GDM1 (cell line): ENCODE data around the gene PARD6B.
"Not testable (repeated sequence)": the region's sequence is repeated elsewhere in the genome, so short reads cannot be mapped to it uniquely, and the experiment has no call there.

Experiments used
- DNase-seq: peaks from one replicate; lab custom pipeline; 2025; lab: John Stamatoyannopoulos, UW

The PARD6B gene

DNA sequence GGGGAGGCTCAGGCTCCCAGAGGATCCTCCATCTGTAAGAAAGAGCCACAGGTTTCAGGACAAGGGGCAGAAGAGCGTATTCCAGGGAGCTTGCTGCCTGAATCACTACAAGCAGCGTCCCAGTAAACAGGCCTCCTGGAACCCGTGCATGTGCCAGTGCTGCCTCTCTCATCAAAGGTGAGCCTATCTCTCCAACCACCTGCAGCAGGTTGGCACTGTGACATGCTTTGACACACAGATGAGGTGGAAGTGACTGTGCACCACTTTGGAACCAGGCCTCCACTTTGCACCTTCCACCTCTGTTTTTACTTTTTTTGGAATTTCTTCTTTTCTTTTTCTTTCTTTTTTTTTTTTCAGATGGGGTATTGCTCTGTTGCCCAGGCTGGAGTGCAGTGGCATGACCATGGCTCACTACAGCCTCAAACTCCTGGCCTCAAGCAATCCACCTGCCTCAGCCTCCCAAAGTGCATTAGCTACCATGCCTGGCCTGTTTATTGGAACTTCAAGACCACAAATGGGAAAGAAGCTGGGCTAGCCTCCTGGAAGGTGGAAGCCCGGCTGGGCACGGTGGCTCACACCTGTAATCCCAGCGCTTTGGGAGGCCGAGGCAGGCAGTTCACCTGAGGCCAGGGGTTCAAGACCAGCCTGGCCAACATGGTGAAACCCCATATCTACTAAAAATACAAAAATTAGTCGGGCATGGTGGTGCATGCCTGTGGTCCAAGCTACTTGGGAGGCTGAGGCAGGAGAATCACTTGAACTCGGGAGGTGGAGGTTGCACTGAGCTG lies 27.5 kb upstream of the PARD6B start:
- not testable (repeated sequence) for DNase-seq

DNA sequence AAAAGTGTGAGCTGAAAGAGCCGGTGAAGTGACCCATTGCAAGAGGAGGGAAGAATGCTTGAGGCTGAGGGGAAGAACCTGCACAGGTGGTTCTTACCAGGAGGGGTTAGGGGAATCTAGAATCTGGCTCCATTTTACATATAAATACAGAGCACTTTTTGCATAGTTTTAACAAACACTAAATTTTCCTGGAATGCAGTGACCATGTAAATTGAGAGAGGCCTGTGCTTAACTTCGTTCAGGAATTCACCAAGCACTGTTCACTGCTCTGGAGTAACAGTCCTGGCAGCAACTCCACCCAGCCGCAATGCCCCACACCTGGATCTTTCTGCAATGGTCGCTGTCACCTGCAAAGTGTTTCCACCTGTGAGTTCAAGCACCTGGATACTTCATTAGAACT lies 26.9 kb upstream of the PARD6B start:
- DNase-seq: no peak

DNA sequence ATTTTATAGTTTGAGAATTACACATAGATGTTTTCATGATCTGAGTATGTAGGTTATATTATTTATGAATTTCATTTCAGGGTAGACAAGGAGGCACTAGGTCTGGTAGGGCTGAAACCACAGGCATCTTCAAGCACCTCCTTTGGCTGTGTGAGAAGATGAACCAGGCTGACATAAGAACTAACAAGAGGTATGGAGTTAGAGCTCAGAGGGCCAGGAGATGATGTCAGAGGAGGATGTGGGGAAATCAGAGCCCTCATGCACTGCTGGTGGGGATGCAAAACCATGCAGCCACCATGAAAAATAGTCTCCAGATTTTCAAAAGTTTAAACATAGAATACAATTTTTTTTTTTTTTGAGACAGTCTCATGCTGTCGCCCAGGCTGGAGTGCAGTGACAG lies 26.4 kb upstream of the PARD6B start:
- DNase-seq: no peak

DNA sequence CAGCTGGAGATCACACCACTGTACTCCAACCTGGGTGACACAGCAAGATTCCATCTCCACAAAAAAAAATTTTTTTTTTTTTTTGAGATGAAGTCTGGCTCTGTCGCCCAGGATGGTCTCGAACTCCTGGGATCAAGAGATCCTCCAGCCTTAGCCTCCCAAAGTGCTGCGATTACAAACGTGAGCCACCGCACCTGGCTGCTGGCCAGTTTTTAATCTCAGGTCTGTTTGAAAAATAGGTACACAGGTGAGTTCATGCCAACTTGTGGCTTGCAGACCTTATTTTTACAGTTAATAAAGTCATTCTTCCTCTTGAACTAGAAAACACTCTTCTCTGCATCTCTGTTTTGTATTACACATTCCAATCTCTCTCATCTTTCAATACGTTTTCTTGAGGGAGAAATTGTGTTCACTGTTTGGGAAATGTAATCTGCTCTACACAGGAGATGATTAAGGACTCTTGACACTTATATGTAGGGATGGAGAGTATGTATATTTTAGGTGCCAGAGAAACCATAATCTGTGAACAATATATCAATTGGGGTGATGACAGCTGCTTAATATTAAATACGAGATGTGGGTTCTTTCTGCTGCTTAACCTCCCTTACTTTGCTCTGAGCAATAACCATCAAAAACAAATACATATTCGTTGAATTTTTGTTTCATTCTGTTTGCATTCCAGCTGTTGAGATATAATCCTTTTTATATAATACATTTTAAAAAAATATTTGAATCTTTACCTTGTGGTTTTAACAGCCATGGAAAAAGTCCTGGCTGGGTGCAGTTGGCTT lies 22.3 kb upstream of the PARD6B start:
- no peak for DNase-seq

DNA sequence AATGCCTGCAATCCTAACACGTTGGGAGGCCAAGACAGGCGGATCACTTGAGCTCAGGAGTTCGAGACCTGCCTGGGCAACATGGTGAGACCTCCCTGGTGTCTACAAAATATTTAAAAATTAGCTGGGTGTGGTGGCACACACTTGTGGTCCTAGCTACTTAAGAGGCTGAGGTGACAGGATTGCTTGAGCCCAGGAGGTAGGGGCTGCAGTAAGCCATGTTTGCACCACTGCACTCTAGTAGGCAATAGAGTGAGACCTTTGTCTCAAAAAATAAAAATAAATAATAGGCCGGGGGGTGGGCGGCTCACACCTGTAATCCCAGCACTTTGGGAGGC lies 21.8 kb upstream of the PARD6B start:
- no peak for DNase-seq

DNA sequence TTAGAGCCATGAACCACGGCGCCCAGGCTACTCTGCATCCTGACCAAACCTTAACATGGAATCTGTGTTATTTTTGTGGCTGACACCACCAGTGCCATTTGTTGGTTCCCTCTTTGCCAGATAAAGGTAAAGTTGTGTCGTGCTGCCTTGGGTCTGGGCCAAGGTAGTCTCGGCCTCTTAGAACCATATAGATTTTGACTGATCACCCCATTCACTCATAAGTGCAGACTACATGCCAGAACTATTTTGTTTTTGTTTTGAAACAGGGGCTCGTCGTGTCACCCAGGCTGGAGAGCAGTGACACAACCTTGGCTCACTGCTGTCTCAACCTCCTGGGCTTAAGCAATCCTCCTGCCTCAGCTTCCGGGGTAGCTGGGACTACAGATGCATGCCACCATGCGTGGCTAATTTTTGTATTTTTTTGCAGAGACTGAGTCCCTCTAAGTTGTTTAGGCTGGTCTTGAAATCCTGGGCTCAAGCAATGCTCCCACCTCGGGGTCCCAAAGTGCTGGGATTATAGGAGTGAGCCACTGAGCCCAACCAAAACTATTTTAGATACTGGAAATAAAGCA lies 20.8 kb upstream of the PARD6B start:
- no peak for DNase-seq

DNA sequence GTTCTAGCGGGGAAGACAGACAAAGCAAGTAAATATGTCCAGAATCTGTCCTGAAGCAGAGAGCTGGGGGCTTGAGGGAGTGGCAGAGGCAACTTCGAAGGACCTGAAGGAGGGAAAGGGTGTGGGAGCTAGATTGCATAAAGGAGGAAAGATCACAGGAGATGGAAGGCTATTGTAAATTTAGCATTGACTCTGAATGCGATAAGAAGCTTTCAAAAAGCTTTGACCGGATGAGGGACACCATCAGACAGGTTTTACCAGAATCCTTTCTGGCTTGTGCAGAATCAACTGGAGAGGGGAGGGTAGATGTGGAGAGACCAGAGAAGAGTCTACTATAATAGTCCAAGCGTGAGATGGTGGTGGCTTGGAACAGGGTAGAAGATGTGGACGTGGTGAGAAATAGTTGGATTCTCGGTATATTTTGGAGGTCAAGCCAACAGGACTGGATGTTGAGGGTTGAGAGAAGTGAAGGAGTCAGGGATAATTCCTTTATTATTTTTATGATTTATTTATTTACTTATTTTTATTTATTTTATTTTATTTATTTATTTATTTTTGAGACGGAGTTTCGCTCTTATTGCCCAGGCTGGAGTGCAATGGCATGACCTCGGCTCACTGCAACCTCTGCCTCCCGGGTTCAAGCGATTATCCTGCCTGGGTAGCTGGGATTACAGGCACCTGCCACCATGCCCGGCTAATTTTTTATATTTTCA lies 20.1 kb upstream of the PARD6B start:
- no peak for DNase-seq

DNA sequence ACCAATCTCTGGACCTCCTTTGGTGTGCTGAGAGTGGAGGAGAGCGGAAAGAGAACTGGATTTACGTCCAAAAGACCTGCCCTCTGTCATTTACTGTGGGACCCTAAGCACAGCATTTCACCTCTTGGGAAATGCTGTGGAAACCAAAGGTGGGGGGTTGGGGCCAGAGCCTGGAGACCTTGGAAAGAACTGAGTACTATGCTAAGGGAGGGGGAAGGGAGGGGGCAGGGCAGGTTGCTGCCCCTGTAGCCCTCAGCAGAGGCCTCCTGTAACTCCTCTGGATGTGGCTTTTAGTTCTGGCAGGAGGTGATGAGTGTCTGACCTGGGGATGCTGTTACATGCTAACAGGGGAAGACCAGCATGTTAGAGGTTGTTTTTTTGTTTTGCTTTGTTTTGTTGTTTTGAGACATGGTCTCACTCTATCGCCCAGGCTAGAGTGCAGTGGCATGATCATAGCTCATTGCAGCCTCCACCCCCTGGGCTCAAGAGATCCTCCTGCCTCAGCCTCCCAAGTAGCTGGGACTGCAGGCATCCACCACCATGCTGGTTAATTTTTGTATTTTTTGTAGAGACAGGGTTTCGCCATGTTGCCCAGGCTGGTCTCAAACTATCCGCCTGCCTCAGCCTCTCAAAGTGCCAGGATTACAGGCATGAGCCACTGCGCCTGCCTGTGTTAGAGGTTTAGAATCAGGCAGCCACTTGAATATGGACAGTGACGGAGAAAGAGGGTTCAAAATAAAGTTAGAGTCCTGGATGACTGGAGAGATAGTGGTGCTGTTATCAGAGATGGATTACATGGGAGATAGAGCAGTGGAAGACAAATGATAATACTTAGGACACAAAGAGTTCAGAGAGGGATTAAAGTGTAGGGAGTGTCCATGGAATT lies 18.4 kb upstream of the PARD6B start:
- no peak for DNase-seq

DNA sequence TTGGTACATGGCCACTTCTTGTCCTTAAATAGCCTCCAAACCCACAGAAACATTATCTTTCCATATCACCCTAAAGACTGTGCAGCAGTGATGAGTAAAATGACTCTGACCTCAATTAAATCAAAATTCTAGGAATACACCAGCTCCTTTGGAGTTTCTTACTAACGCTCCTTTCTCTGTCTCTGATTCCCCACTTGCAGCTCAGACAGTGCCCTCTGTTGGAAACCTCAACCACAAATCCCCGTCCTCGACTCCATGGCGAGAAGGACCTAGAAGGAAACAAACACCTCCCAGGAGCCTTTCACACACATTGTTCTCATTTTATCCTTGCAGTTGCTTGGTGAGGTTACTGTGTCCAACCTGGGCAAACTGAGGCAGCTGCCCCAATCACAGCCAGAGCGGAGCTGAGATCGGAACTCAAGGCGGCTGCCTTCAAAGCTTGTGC lies 17.7 kb upstream of the PARD6B start:
- no peak for DNase-seq

DNA sequence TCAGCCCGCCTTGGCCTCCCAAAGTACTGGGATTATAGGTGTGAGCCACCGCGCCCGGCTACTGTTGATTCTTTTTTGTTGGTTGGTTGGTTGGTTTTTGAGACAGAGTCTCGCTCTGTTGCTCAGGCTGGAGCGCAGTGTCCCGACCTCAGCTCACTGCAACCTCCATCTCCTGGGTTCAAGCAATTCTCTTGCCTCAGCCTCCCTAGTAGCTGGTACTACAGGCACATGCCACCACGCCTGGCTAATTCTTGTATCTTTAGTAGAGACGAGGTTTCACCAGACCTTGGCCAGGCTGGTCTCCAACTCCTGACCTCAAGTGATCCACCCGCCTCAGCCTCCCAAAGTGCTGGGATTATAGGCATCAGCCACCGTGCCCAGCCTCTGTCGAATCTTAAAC lies 17.0 kb upstream of the PARD6B start:
- DNase-seq: not testable (repeated sequence)

DNA sequence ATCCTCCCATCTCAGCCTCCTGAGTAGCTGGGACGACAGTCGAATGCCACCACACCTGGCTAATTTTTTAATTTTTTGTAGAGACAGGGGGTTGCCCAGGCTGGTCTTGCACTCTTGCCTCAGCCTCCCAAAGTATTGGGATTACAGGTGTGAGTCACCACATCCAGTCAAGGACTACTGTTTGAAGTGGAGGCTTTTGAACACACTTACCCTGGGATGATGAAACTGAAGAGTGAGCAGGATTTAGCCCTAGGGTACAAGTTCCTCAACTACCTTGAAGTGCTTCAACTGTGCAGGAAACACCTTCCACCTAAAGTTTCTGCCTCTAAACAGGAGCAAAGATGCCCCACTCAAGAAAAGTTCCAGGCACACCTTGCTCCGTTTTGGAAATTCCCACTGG lies 15.7 kb upstream of the PARD6B start:
- DNase-seq: no peak

DNA sequence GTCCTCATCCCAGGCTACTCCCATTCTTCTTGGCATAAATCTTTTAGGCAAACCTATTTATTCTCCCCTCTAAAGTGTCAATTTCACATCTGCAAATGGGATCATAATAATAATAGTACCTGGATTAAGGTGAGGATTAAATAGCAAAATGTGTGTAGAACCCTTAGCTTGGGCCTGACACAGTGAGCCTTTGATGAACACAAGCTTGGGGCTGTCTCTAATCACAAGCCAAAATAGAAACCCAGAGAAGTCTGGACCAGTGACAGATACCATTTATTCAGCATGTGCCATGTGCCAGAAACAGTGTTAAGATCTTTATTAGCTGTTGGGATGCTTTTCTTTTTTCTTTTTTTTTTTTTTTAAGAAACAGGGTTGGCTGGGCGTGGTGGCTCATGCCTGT lies 14.9 kb upstream of the PARD6B start:
- DNase-seq: no peak

DNA sequence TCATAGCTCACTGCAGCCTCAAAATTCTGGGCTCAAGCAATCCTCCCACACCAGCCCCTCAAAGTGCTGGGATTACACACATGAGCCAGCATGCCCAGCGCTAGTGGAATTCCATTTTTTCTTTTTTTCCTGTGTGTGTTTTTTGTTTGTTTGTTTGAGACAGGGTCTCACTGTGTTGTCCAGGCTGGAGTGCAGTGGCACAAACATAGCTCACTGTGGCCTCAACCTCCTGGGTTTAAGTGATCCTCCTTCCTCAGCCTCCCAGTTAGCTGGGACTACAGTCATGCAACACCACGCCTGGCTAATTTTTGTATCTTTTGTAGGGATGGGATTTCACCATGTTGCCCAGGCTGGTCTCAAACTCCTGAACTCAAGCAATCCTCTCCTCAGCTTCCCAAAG lies 14.1 kb upstream of the PARD6B start:
- no peak for DNase-seq

DNA sequence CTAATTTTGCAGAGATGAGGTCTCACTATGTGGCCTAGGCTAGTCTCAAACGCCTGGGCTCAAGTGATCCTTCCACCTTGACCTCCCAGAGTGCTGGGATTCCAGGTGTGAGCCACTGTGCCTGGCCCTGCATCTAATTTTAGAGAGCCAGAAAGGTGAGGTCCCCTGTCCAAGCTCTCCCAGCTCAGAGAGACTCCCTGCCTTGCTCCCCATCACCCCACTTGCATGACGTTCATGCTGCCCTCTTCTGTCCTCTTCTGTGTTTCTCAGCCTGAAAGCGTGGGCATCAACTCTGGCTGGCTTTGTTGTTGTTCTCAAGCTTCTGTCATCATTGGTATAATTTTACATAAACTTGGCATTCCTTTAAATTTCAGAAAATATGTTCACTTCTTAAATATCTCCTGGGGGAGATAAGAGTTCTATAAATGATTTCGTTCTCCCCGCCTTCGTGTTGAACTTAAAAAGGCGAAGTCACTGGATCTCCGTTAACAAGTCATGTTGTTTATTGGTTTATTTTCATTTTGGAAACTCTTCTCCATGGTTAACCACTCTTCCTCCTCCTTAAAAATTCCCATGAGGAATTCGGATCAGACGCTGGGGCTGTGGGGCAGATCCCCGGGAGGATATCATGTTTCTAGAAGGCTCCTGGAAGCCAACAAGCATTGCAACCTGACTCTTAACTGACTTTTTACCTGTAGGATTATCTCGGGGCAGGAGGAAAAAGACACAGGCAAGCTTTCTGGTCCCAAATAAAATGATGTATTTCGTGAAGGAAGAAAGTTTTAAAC lies 13.2 kb upstream of the PARD6B start:
- no peak for DNase-seq

DNA sequence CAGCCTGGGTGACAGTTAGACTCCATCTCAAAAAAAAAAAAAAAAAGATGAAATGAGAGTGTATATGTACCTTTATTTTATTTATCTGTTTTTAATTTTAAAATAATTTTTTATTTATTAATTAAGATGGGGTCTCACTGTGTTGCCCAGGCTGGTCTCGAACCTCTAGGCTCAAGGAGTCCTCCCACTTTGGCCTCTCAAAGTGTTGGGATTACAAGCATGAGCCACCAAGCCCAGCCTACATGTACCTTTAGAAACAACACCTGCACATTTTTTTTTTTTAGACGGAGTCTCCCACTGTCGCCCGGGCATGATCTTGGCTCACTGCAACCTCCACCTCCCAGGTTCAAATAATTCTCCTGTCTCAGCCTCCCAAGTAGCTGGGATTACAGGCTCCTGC lies 12.1 kb upstream of the PARD6B start:
- no peak for DNase-seq

DNA sequence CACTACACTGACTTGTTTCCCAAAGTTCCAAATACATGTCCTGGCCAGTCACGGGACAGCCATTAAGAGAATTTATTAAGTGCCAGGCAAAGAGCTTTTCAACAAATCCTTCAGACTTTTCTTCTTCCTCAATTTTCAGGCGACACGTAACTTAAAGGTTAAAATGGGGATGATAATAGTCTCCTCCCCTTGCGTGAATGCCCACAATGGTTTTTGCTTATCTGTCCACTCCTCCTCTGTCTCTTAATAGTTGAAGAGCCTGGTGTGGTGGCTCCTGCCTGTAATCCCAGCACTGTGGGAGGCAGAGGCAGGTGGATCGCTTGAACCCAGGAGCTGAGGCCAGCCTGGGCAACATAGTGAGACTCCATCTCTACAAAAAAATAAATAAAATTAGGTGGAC lies 11.4 kb upstream of the PARD6B start:
- DNase-seq: no peak

DNA sequence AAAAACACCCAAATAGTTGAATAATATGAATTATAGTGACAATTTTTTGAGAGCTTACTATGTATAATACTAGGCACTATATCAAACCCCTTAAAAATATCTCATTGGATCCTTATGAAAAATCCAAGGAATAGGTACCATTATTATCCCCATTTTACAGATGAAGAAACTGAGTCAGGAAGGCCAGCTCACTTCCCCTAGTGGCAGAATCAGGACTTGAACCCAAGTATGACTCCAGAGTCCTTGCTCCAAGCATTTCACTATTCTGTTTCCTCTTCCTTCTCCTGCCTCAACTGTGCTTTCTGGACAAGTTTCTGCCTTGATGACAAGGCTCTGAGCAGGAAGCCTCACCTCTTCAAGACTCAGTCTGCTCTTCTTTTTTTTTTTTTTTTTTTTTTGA lies 10.8 kb upstream of the PARD6B start:
- no peak for DNase-seq

DNA sequence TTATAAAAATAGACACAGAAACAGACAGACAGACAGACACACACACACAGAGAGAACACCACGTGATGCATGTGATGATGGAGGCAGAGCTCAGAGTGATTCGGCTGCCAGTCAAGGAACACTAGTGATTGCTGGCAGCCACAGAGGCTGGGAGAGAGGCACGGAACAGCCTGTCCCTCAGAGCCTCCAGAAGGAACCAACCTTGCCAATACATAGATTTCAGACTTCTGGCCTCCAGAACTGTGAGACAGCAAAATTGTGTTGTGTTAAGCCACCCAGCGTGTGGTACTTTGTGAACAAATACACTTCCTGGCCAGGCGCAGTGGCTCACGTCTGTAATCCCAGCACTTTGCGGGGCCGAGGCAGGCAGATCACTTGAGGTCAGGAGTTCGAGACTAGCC lies 9.5 kb upstream of the PARD6B start:
- no peak for DNase-seq

DNA sequence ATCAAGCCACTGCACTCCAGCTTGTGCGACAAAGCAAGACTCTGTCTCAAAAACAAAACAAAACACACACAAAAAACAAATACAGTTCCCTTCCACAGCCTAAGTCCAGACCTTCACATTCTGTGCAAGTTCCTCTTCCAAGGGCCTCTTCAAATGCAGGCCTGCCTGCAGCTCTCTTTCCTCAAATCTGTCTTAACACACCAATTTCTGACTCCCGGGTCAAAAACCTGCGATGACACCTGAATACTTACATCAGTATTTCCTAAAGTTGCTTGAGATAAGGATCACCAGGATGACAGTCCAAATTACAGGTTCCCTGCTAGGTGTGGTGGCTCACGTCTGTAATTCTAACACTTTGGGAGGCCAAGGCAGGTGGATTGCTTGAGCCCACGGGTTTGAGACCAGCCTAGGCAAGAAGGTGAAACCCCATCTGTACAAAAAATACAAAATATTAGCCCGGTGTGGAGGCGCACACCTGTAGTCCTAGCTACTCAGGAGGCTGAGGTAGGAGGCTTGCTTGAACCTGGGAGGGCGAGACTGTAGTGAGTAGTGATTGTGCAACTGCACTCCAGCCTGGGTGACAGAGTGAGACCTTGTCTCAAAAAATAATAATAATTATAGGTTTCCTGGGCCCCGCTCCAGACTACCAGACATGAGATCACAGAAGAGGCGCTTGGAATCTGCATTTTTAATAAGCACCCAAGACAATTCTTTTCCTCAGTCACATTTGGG lies 8.8 kb upstream of the PARD6B start:
- no peak for DNase-seq

DNA sequence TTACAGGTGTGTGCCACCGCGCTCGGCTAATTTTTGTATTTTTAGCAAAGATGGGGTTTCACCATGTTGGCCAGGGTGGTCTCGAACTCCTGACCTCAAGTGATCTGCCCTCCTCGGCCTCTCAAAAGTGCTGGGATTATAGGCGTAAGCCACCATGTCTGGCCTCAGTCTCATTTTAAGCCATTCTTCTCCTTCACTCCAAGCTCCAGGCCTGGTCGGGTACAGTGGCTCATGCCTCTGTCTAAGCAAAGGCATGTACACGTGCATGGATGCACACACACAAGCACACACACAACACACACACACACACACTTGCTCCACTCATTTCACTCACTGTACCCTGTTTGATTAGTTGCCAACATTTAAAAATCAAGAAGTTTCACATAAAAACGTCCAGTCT lies 7.7 kb upstream of the PARD6B start:
- DNase-seq: no peak
